Lung (tissue), 12 donors: ENCODE results near the gene GUF1. TPM values are rescaled to one million over a fixed set of nuclear protein-coding genes. Genes with fewer than 3 reads are reported as not detected.

ENCODE experiments used
- ATAC-seq: fragments of 200-7000 bp; cut with Tn5 transposase; one replicate; pipeline ENCODE4 v1.9.1; 2020; ENCODE audit warnings: moderate number of reproducible peaks; ENCODE audit not compliant: insufficient read depth, low FRiP score
- DNase-seq, 3 donors: peaks; one replicate each; pipeline ENCODE4 v3.0.0-alpha.2; 2013 to 2017
- H3K27ac ChIP-seq, 2 donors: one replicate each; pipeline ENCODE4 v1.5.1; 2013; ENCODE audit warnings: mild to moderate bottlenecking in 2 of 2, moderate library complexity in 2 of 2, control low read depth in 1 of 2, inconsistent platforms in 1 of 2, low read depth in 1 of 2, low read length in 1 of 2
- H3K27me3 ChIP-seq, 3 donors: one replicate each; pipeline ENCODE4 v1.5.1; 2013; ENCODE audit warnings: low read length in 2 of 3; ENCODE audit not compliant: control insufficient read depth in 3 of 3, insufficient read depth in 3 of 3
- H3K36me3 ChIP-seq, 4 donors: one replicate each; pipeline ENCODE4 v1.5.1; 2013; ENCODE audit warnings: low read length in 4 of 4, mild to moderate bottlenecking in 1 of 4, moderate library complexity in 1 of 4; ENCODE audit not compliant: control insufficient read depth in 4 of 4, insufficient read depth in 4 of 4
- H3K4me1 ChIP-seq, 5 donors: one replicate each; pipeline ENCODE4 v1.5.1; 2013; ENCODE audit warnings: low read length in 5 of 5, mild to moderate bottlenecking in 2 of 5, moderate library complexity in 1 of 5; ENCODE audit not compliant: control insufficient read depth in 5 of 5, insufficient read depth in 5 of 5
- H3K4me3 ChIP-seq: one replicate; pipeline ENCODE4 v1.5.1; 2013; ENCODE audit warnings: mild to moderate bottlenecking, control low read depth, moderate library complexity
- H3K9ac ChIP-seq, 2 donors: one replicate each; pipeline ENCODE4 v1.5.1; 2013; ENCODE audit warnings: low read length in 2 of 2, control low read depth in 1 of 2; ENCODE audit not compliant: insufficient read depth in 1 of 2
- H3K9me3 ChIP-seq, 4 donors: one replicate each; pipeline ENCODE4 v1.5.1; 2013; ENCODE audit warnings: low read length in 3 of 4, mild to moderate bottlenecking in 1 of 4, moderate library complexity in 1 of 4; ENCODE audit not compliant: control insufficient read depth in 4 of 4, insufficient read depth in 3 of 4
- CTCF ChIP-seq: IDR thresholded peaks from 2 replicates; pipeline ENCODE4 v1.5.1; 2012; ENCODE audit warnings: mild to moderate bottlenecking; ENCODE audit errors: control extremely low read depth, extremely low read depth
- WGBS, 2 donors: extraction: QIAGEN DNeasy Blood & Tissue Kit; methylation state at CpG; one replicate each; pipeline ENCODE4 v1.1.7; 2013; 5-methylcytosine and 5-hydroxymethylcytosine counted together
- polyA plus RNA-seq, 2 donors: library from polyadenylated mRNA; stranded (reverse); fragments of 200-250 nt; gene quantifications; one replicate each; pipeline ENCODE4 v1.2.1, GENCODE V29; 2013
- total RNA-seq, 2 donors: library from RNA; depleted of rRNA in 1 of 2; stranded (reverse); fragments of >200 nt in 1 of 2; gene quantifications; one replicate each; pipeline ENCODE4 v1.2.1, GENCODE V29; 2014 to 2021
- donor health status: control.
- donor health status: control.
- donor health status: Bipolar disorder and iron deficiency.
- donor health status: healthy.
- donor health status: DM: yes; HTN: yes; CAD: no.

The GUF1 gene
- total and polyA plus RNA-seq, 4 donors, result 9.2 to 27.4 (median 17.2) TPM

- Histone ChIP-seq H3K4me1 (peaks cover 4 to 12% (median 6%) of the 10 kb centered on the region in 5 donors), H3K4me3 (no peak overlapping the region), H3K9ac (peak overlapping the region in 1 of 2 donors; percentile 69), H3K36me3 (peaks cover 0 to 4% (median 0%) of the 10 kb centered on the region in 4 donors), H3K27ac (no peak overlapping the region), H3K9me3 (no peaks in the 10 kb centered on the region), H3K27me3 (peaks cover 0 to 2% (median 0%) of the 10 kb centered on the region in 3 donors)
- 48 to 71% methylated on average over 6 of the region's 6 CpGs for WGBS, 2 donors
- peak in 2 of 3 donors; percentile 30 to 34 for DNase-seq
- no peak for TF ChIP-seq CTCF
- no peak for ATAC-seq
Measured at GRCh38 chr4:44725166-44725565, 46.9 kb downstream of the GUF1 start.

GRCh38 chr4:44725726-44726037 is 47.5 kb downstream of the GUF1 start:
- peak overlapping the region; percentile 69 to 76 for H3K9ac ChIP-seq
- H3K4me3 ChIP-seq, result peak overlapping the region; percentile 79
- DNase-seq (no peak), ATAC-seq (no peak)
- peaks cover 0 to 2% (median 0%) of the 10 kb centered on the region in 3 donors for H3K27me3 ChIP-seq
- peaks cover 4 to 12% (median 6%) of the 10 kb centered on the region in 5 donors for H3K4me1 ChIP-seq
- 1 to 6% methylated on average over 9 of the region's 9 CpGs for WGBS, 2 donors
- no peaks in the 10 kb centered on the region for H3K9me3 ChIP-seq
- no peak for TF ChIP-seq CTCF
- H3K27ac ChIP-seq, result peak overlapping the region; percentile 82 to 86
- H3K36me3 ChIP-seq, result peaks cover 0 to 2% (median 0%) of the 10 kb centered on the region in 4 donors

- no peak for TF ChIP-seq CTCF
- H3K4me1 ChIP-seq, result peaks cover 4 to 12% (median 6%) of the 10 kb centered on the region in 5 donors
- no peaks in the 10 kb centered on the region for H3K9me3 ChIP-seq
- peaks cover 0 to 2% (median 0%) of the 10 kb centered on the region in 3 donors for H3K27me3 ChIP-seq
- peak within 1 kb of the TSS; percentile 79 for H3K4me3 ChIP-seq
- H3K27ac ChIP-seq, result peak within 1 kb of the TSS; percentile 82 to 86
- peak within 1 kb of the TSS; percentile 75 to 76 for H3K9ac ChIP-seq
- ATAC-seq (peak; percentile 94), DNase-seq (peak; percentile 92 to 96 (median 94))
- H3K36me3 ChIP-seq, result no peaks in the 10 kb centered on the region
- WGBS, 2 donors, result 0 to 1% methylated on average over 65 of the region's 65 CpGs
Measured at GRCh38 chr4:44726038-44726871, 48.0 kb downstream of the GUF1 start, which contains the start of gene GNPDA2. TSS of gene GNPDA2 (minus strand) at chr4:44726556. CDS start at chr4:44722207, 4,349 bp downstream.
